HepG2 (cell line): ENCODE measurements around the gene LRRC42.

ENCODE experiments used
- CTCF ChIP-seq: sonication (generic); formaldehyde crosslinking; IDR thresholded peaks from 2 replicates; pipeline ENCODE4 v1.5.0; 2020; ENCODE audit warnings: mild to moderate bottlenecking, missing genetic modification reagents, moderate library complexity
- TFDP2 ChIP-seq: sonication (generic); formaldehyde crosslinking; IDR thresholded peaks from 2 replicates; pipeline ENCODE4 v1.4.0; 2020; ENCODE audit warnings: missing genetic modification reagents

GRCh38 chr1:53938136-53938830, 7.9 kb upstream of the LRRC42 start:
- TF ChIP-seq CTCF (CRISPR knock-in tag) (no peak), TFDP2 (CRISPR knock-in tag) (no peak)
